ENCODE results near the gene MAD1L1. TPM values are rescaled to one million over a fixed set of nuclear protein-coding genes. Genes with fewer than 3 reads are reported as not detected.

The MAD1L1 gene
- total and polyA plus RNA-seq, 8 donors, result 12.8 to 469 (median 27.3) TPM

GRCh38 chr7:2012044-2012900, 220.5 kb downstream of the MAD1L1 start:
- no peaks in the 10 kb centered on the region for H3K27me3 ChIP-seq
- no peak for TF ChIP-seq POLR2AphosphoS5 (IDR thresholded peaks at IDR 0.05)
- no peak for TF ChIP-seq CTCF (IDR thresholded peaks at IDR 0.05)
- WGBS, 5 donors, result 90 to 96% (median 95%) methylated on average over 24 to 28 of the region's 28 CpGs
- no peak overlapping the region for H3K4me3 ChIP-seq
- intact Hi-C loops (cut with DNase I; ENCODE audit: low total_unique reads), result no loop called here
- peaks cover 0 to 24% (median 16%) of the 10 kb centered on the region in 4 donors for H3K36me3 ChIP-seq
- no peaks in the 10 kb centered on the region for H3K9me3 ChIP-seq
- H3K27ac ChIP-seq, result no peak overlapping the region
- DNase-seq, result no peak
- H3K4me1 ChIP-seq, result peaks cover 0 to 11% (median 3%) of the 10 kb centered on the region in 4 donors

- no peaks in the 10 kb centered on the region for H3K9me3 ChIP-seq
- H3K4me1 ChIP-seq, result peaks cover 0 to 11% (median 3%) of the 10 kb centered on the region in 4 donors
- H3K27ac ChIP-seq, result no peak overlapping the region
- intact Hi-C loops (cut with DNase I; ENCODE audit: low total_unique reads), result no loop called here
- no peak overlapping the region for H3K4me3 ChIP-seq
- TF ChIP-seq POLR2A (IDR thresholded peaks at IDR 0.05) (no peak), EP300 (IDR thresholded peaks at IDR 0.05) (no peak), POLR2AphosphoS5 (IDR thresholded peaks at IDR 0.05) (no peak), CTCF (IDR thresholded peaks at IDR 0.05) (no peak)
- no peaks in the 10 kb centered on the region for H3K27me3 ChIP-seq
- H3K36me3 ChIP-seq, result peaks cover 0 to 24% (median 16%) of the 10 kb centered on the region in 4 donors
- 91 to 96% (median 95%) methylated on average over 14 to 17 of the region's 17 CpGs for WGBS, 5 donors
- no peak for DNase-seq
Observed at GRCh38 chr7:2011266-2012043, 221.3 kb downstream of the MAD1L1 start.

DNA sequence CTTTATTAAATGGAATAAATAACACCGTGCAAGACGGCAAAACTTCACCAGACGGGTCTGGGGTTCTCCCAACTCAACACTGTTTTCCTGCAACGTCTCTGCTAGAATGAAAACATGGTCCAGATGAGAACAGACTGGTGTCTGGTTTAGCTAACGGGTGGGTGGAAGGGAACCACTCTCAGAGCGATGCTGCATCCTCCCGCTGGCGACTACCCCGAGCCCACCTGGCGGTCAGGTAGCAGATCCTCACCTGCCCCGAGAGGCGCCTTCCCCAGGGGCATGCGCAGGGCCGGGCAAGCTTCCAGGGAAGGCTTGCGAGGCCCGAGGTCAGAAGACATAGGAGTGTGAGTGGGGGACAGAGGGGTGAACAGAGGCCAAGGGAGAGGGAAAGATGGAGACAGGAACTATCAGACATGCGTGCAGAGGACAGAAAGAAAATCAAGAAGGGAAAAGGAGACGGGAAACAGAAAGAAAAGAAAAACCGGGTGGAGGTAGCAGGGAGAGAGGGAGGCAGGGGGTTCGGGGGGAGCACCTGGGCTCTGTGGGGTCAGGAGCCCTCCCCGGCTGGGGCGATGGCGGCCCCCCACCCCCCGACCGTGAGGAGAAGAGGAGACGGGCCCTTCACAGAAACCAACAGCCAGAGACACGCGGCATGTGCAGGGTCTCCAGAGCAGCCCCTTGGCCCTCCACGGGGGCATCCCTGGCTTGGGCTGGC, 222.0 kb downstream of the MAD1L1 start:
- no peak for DNase-seq
- Histone ChIP-seq H3K4me3 (no peak overlapping the region), H3K36me3 (peaks cover 0 to 24% (median 16%) of the 10 kb centered on the region in 4 donors), H3K27me3 (no peaks in the 10 kb centered on the region), H3K4me1 (peaks cover 0 to 11% (median 3%) of the 10 kb centered on the region in 4 donors), H3K27ac (no peak overlapping the region), H3K9me3 (no peaks in the 10 kb centered on the region)
- TF ChIP-seq POLR2A (IDR thresholded peaks at IDR 0.05), result no peak
- TF ChIP-seq CTCF (IDR thresholded peaks at IDR 0.05), result no peak
- no peak for TF ChIP-seq POLR2AphosphoS5 (IDR thresholded peaks at IDR 0.05)
- no peak for TF ChIP-seq EP300 (IDR thresholded peaks at IDR 0.05)
- intact Hi-C loops (cut with DNase I; ENCODE audit: low total_unique reads), result no loop called here
- WGBS, 5 donors, result 91 to 96% (median 94%) methylated on average over 27 to 29 of the region's 29 CpGs

DNA sequence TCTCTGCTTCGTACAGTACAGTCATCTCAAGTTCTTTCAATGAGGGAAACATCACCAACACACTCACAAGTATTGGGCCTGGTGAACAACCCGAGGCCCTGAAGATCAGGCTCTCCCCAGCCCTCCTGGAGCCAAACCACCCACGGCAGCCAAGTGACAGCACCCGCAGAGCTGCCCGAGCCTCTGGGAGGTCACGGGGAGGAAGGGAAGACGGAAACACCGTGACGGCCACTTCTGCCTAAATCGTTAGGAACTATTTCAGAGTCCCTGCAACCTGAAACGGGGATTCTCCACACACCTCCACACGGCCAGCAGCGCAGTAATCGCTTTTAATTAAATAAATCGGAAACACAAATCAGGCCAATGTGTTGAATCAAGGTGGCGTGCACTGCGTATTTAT, 222.6 kb downstream of the MAD1L1 start:
- Histone ChIP-seq H3K4me3 (no peak overlapping the region), H3K27ac (no peak overlapping the region), H3K4me1 (peaks cover 0 to 11% (median 3%) of the 10 kb centered on the region in 4 donors), H3K36me3 (peaks cover 0 to 24% (median 17%) of the 10 kb centered on the region in 4 donors), H3K9me3 (no peaks in the 10 kb centered on the region), H3K27me3 (no peaks in the 10 kb centered on the region)
- 88 to 95% (median 90%) methylated on average over 17 of the region's 17 CpGs for whole genome bisulfite sequencing, 5 donors
- no peak for DNase-seq
- intact Hi-C loops (cut with DNase I; ENCODE audit: low total_unique reads), result no loop called here
- TF ChIP-seq EP300 (IDR thresholded peaks at IDR 0.05) (no peak), CTCF (IDR thresholded peaks at IDR 0.05) (no peak), POLR2A (IDR thresholded peaks at IDR 0.05) (no peak), POLR2AphosphoS5 (IDR thresholded peaks at IDR 0.05) (no peak)
